ENCODE data around the gene OSMR.

Gene OSMR

GRCh38 chr5:38837416-38837815 is 8.4 kb upstream of the OSMR start:
- TF ChIP-seq CTCF (IDR thresholded peaks at IDR 0.05; ENCODE audit: poor library complexity, severe bottlenecking): no peak
- Histone ChIP-seq H3K27ac (ENCODE audit: poor library complexity, severe bottlenecking) (no peak overlapping the region), H3K9me3 (ENCODE audit: severe bottlenecking) (no peaks in the 10 kb centered on the region), H3K4me3 (ENCODE audit: severe bottlenecking) (no peak overlapping the region), H3K36me3 (ENCODE audit: low read depth) (peaks cover 48% of the 10 kb centered on the region), H3K4me1 (ENCODE audit: insufficient read depth, poor library complexity, severe bottlenecking) (peaks cover 13% of the 10 kb centered on the region), H3K27me3 (ENCODE audit: insufficient read depth, poor library complexity, severe bottlenecking) (no peaks in the 10 kb centered on the region)
- DNase-seq (ENCODE audit: low spot score): no peak
- no peak for ATAC-seq (ENCODE audit: low read depth)

DNA sequence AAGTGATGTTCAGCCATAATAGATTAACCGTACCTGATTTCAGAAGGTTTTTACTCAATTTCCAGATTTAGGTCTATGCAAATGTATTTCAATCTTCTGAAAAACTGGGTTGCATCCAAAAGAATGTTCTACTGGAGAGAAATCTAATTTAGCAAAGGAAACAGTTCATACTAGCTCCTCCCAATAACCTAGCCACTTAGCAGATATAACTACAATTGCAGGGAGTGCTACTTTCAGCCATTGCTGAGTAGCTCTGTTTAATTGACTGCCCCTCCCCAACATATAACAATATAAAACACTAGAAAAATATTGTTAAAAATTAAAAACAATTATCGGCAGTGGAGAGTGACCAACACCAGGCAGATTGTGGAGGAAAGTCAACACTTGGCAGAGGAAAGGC is 7.9 kb upstream of the OSMR start:
- H3K36me3 ChIP-seq (ENCODE audit: low read depth): peaks cover 54% of the 10 kb centered on the region
- no peaks in the 10 kb centered on the region for H3K27me3 ChIP-seq (ENCODE audit: insufficient read depth, poor library complexity, severe bottlenecking)
- no peak for ATAC-seq (ENCODE audit: low read depth)
- H3K4me1 ChIP-seq (ENCODE audit: insufficient read depth, poor library complexity, severe bottlenecking): peaks cover 13% of the 10 kb centered on the region
- DNase-seq (ENCODE audit: low spot score): no peak
- no peak overlapping the region for H3K4me3 ChIP-seq (ENCODE audit: severe bottlenecking)
- H3K27ac ChIP-seq (ENCODE audit: poor library complexity, severe bottlenecking): no peak overlapping the region
- no peak for TF ChIP-seq CTCF (IDR thresholded peaks at IDR 0.05; ENCODE audit: poor library complexity, severe bottlenecking)
- H3K9me3 ChIP-seq (ENCODE audit: severe bottlenecking): no peaks in the 10 kb centered on the region

DNA sequence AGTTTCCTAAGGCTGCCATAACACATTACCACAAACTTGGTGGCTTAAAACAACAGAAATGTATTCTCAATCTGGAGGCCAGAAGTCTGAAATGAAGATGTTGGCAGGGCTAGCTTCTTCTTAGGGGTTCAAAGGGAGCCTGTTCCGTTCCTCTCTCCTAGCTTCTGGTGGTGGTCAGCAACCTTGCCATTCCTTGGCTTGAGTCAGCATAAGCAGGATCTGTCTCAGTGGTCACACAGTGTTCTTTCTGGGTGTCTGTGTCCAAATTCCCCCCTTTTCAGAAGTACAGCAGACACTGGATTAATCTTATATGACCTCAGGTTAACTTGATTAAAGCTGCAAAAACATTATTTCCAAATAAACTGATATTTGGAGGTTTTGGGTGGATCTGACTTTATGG is 2.1 kb upstream of the OSMR start:
- TF ChIP-seq CTCF (IDR thresholded peaks at IDR 0.05; ENCODE audit: poor library complexity, severe bottlenecking): no peak
- Histone ChIP-seq H3K27me3 (ENCODE audit: insufficient read depth, poor library complexity, severe bottlenecking) (no peaks in the 10 kb centered on the region), H3K36me3 (ENCODE audit: low read depth) (peaks cover 50% of the 10 kb centered on the region), H3K4me3 (ENCODE audit: severe bottlenecking) (no peak overlapping the region), H3K27ac (ENCODE audit: poor library complexity, severe bottlenecking) (peak overlapping the region; percentile 88), H3K9me3 (ENCODE audit: severe bottlenecking) (no peaks in the 10 kb centered on the region), H3K4me1 (ENCODE audit: insufficient read depth, poor library complexity, severe bottlenecking) (peaks cover 22% of the 10 kb centered on the region)
- DNase-seq (ENCODE audit: low spot score) (no peak), ATAC-seq (ENCODE audit: low read depth) (no peak)

GRCh38 chr5:38846379-38847011 is 683 bp downstream of the OSMR start:
- H3K36me3 ChIP-seq (ENCODE audit: low read depth): peaks cover 58% of the 10 kb centered on the region
- H3K9me3 ChIP-seq (ENCODE audit: severe bottlenecking): no peaks in the 10 kb centered on the region
- H3K27ac ChIP-seq (ENCODE audit: poor library complexity, severe bottlenecking): peak overlapping the region; percentile 88
- H3K4me1 ChIP-seq (ENCODE audit: insufficient read depth, poor library complexity, severe bottlenecking): peaks cover 33% of the 10 kb centered on the region
- H3K27me3 ChIP-seq (ENCODE audit: insufficient read depth, poor library complexity, severe bottlenecking): no peaks in the 10 kb centered on the region
- DNase-seq (ENCODE audit: low spot score): no peak
- TF ChIP-seq CTCF (IDR thresholded peaks at IDR 0.05; ENCODE audit: poor library complexity, severe bottlenecking): no peak
- ATAC-seq (ENCODE audit: low read depth): peak; percentile 12
- H3K4me3 ChIP-seq (ENCODE audit: severe bottlenecking): peak overlapping the region; percentile 74

DNA sequence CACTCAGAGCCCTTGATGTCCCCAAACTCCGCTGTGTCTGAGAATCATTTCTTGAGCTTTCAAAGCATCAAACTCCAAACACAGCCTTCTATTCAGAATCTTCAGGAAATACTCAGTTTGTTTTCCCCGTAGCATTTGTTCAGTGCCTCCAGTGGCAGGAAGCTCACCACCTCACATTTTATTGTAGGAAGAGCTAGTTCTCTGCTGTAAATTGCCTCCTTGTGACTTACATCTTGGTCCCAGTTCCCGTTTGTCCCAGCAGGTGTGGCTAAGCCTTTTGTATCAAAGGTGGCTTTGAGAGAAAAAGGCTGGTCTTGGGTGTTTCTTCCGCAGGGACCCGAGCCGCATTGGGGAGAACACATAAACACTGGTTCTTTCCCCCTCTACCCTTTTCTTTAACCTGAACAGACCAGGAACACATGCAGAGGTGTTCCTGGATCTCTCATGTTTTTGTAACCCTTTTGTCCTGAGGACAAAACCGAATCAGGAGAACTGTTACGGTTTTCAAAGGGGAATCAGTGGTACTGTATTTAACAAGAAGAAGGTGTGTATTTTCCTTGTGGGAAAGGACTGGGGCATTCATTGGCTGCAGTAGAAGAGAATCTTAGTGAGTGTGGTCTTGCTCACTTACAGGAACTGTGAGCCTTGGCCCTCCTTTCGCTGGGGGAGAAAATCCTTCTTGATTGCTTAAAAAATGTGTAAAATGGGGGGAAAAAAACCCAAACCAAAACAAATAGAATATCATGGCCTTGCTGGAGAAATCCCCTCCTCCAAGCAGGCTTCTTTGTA is 1.9 kb downstream of the OSMR start:
- no peaks in the 10 kb centered on the region for H3K27me3 ChIP-seq (ENCODE audit: insufficient read depth, poor library complexity, severe bottlenecking)
- peak; percentile 22 for TF ChIP-seq CTCF (IDR thresholded peaks at IDR 0.05; ENCODE audit: poor library complexity, severe bottlenecking)
- H3K4me1 ChIP-seq (ENCODE audit: insufficient read depth, poor library complexity, severe bottlenecking): peaks cover 33% of the 10 kb centered on the region
- DNase-seq (ENCODE audit: low spot score) (no peak), ATAC-seq (ENCODE audit: low read depth) (no peak)
- H3K27ac ChIP-seq (ENCODE audit: poor library complexity, severe bottlenecking): peak overlapping the region; percentile 88
- H3K36me3 ChIP-seq (ENCODE audit: low read depth): peaks cover 59% of the 10 kb centered on the region
- no peaks in the 10 kb centered on the region for H3K9me3 ChIP-seq (ENCODE audit: severe bottlenecking)
- peak overlapping the region; percentile 74 for H3K4me3 ChIP-seq (ENCODE audit: severe bottlenecking)
